ENCODE data around the gene MYOC.
"Not testable (repeated sequence)": the region's sequence is repeated elsewhere in the genome, so short reads cannot be mapped to it uniquely, and the experiment has no call there.

The MYOC gene

DNA sequence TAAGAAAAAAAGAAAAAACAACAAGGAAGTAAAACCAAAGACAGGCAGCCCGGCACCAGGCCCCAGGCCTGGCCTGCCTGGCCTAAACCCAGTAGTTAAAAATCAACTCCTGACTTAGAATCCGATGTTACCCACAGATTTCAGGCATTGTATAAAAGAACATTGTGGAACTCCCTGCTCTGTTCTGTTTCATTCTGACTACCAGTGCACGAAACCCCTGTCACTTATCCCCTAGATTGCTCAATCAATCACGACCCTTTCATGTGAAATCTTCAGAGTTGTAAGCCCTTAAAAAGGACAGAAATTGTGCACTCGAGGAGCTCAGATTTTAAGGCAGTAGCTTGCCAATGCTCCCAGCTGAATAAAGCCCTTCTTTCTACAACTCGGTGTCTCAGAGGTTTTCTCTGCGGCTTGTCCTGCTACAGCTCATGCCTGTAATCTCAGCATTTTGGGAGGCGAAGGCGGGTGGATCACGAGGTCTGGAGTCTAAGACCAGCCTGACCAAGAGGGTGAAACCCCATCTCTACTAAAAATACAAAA, 46.0 kb downstream of the MYOC start:
- no peak for DNase-seq (ENCODE audit: low spot score)

DNA sequence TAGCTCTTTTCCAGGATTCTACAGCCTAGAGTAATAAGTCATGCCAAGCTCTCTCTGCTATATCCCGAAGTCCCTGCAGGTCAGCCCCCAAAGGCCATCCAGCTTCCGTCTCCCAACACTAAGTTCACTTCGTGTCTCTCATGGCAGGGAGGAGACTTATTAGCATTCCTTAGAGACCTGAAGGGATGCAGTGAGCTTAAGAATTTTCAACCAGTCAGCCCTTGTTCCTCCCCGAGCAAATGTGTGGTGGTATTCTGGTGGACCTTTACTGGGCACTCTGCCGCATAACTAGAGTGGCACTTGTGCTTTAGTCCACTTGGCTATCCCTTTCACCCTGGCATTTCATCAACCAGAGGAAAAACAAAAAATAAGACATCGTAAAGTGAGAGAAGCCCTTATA, 49.4 kb downstream of the MYOC start:
- DNase-seq (ENCODE audit: low spot score): not testable (repeated sequence)

DNA sequence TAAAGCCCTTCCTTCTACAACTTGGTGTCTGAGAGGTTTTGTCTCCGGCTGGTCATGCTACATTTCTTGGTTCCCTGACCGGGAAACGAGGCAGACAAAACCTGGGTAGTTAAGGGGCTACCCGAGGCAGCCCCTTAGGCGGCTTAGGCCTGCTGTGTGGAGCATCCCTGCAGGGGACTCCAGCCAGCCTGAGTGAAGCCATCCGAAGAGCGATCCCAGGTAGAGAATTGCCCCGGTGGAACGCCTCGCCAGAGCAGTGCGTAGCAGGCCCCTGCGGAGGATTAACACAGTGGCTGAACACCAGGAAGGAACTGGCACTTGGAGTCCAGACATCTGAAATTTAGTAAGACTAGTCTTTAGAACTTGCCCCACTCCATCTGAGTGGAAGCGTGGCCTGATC, 51.6 kb downstream of the MYOC start:
- DNase-seq (ENCODE audit: low spot score): no peak

DNA sequence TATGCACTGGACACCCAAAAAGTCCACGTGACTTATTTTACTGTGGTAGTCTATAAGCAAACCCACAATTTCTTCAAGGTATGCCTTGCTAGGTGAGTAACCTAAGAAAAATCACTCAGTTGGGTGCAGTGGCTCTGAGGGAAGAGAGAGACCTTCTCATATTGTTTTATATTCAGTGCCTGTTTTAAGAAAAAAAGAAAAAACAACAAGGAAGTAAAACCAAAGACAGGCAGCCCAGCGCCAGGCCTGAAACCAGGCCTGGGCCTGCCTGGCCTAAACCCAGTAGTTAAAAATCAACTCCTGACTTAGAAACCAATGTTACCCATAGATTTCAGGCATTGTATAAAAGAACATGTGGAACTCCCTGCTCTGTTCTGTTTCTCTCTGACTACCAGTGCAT, 52.2 kb downstream of the MYOC start:
- DNase-seq (ENCODE audit: low spot score): not testable (repeated sequence)

DNA sequence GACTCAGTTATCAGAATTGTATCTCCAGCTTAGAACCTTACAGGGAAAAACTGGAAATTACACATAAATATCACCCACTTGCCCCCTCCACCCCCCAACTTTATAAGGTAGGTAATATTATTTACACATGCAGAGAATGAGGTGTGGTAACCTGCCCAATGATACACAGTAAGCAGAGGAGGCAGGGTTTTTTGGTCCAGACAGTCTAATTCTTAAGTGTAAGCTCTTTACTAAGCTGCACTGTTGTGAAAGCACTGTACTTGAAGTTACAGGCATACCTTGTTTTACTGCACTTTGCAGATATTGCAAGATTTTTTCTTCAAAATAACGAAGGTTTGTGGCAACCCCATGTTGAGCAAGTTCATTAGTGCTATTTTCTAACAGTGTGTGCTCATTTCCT, 55.3 kb downstream of the MYOC start:
- no peak for DNase-seq (ENCODE audit: low spot score)

DNA sequence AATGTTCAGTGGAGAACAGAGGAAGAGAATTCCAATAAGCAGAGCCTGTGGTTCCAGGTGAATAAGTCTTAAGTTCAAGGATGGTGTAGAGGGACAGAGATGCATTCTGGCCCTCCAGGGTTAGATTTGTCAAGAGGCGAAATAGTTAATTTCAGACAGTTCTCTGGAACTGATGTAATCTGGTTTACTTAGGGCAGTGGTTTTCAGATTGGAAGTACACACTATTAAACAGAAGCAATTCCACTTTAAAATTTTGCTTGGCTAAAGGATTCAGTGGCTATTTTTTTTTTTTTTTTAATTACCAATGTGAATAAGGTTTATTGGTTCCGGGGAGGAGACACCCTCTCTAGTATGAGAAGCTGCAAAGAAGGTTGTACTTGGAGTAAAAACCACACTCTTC, 55.8 kb downstream of the MYOC start:
- no peak for DNase-seq (ENCODE audit: low spot score)

DNA sequence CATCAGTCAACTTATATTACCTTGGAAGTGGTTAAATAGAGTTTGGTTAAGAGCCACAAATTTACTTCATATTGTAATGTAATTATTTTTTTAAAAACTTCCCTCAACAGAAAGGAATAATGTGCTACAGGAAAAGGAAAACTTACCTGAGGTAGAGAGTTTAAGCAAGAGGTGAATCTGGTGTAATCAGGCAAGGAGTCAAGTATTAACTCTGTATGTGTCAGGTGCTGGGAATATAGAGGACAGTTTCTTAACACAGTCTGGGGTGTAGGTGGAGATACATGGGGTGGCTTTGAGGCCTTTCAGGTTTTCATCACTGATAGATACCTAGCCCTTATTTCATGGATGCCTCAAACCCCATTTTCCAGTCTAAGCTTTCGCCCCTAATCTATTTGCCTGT, 56.4 kb downstream of the MYOC start:
- DNase-seq (ENCODE audit: low spot score): no peak

DNA sequence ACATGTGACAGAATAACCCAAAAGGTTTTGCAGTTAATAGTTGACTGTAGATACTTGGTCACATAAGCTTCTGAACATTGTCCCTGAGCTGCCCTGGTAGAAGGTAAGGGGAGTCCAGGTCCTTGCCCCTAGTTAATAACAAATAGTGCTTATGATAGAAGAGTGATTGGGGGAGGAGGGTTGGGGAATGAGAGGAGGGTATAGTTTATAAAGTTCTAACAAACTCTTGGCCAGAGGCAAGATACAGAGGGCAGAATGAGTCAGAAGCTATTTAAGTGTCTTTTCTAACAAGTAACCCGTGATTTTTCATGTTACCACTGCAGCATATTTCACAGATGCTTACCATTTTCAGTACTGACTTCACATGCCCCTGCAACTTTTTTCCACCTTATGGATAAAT, 57.2 kb downstream of the MYOC start:
- DNase-seq (ENCODE audit: low spot score): no peak

DNA sequence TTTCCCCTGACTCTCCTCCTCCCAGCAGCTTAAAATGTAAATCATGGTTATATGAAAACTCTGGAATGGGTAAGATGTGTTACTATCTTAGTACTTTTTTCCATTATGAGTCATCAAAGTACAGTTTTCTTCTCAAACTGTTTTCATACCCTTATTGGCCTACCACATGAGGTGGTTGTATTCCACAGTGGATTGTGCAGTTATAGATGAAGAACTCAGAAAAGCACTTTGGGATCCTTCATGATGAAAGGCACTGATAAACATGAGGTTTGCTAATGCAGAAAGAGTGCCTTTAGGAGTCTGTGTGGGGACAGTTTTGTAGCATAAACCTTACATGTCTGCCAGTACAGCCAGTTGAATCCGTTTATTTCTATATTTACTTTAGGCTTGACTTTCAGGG, 62.5 kb downstream of the MYOC start:
- DNase-seq (ENCODE audit: low spot score): no peak

DNA sequence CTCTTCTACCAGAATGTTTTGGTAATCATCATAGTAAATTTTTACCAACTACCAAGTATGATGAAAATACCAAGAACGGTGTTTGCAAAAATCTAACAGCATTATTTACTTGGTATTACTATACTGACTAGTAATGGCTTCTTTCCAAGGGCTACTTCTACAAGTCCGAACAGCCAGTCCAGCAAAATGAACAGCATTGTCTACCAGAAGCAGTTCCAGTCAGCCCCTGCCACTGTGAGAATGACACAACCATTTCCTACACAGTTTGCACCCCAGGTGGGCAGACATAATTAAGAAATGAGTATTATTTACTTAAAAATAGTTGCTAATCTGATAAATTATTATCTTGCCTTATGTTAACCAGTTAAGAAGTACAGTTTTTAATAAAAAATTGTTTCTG, 64.3 kb downstream of the MYOC start:
- no peak for DNase-seq (ENCODE audit: low spot score)

DNA sequence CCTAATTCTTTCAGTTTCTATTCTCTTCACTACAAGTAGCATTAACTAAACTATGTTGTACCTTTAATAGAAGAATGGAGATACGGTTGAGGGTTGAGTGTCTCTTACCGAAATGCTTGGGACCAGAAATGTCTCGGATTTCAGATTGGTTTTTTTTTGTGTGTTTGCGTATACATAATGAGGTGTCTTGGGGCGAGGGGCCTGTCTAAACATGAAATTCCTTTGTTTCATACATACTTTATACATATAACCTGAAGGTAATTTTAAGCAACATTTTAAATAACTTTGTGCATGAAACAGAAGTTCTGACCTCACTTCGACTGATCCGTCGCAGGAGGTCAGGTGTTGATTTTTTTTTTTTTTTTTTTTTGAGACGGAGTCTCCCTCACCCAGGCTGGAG, 66.8 kb downstream of the MYOC start:
- DNase-seq (ENCODE audit: low spot score): no peak
